ENCODE results near the gene ITPR1. TPM values are rescaled to one million over a fixed set of nuclear protein-coding genes. Genes with fewer than 3 reads are reported as not detected.

ITPR1 gene
- total RNA-seq, 1 experiment from 2014 or later: 8.7 TPM

- no peaks in the 10 kb centered on the region for H3K36me3 ChIP-seq (ENCODE audit: control insufficient read depth, insufficient read depth, low read length)
- ChIA-PET CTCF (no interaction called here), POLR2A (no interaction called here)
- DNase-seq (ENCODE audit: low read depth, low spot score) (no peak), ATAC-seq (no peak)
- H3K27ac ChIP-seq (ENCODE audit: low read length): no peak overlapping the region
- intact Hi-C loops (cut with micrococcal nuclease; ENCODE audit: unreplicated experiment): no loop called here
- H3K4me1 ChIP-seq (ENCODE audit: control insufficient read depth, insufficient read depth, low read length): no peaks in the 10 kb centered on the region
- H3K4me3 ChIP-seq (ENCODE audit: low read depth in 2 of 2, low read length in 2 of 2): no peak overlapping the region
- TF ChIP-seq CTCF (IDR thresholded peaks at IDR 0.05): no peak
- TF ChIP-seq REST (IDR thresholded peaks at IDR 0.05; ENCODE audit: insufficient read depth in 1 of 2, low read depth in 2 of 2, low read length in 1 of 2): no peak
- TF ChIP-seq POLR2AphosphoS5 (IDR thresholded peaks at IDR 0.05; ENCODE audit: low read depth, low read length): no peak
- no peak for TF ChIP-seq SIN3A (IDR thresholded peaks at IDR 0.05; ENCODE audit: borderline replicate concordance, insufficient read depth, low read depth, low read length)
- TF ChIP-seq TCF7L2 (IDR thresholded peaks at IDR 0.05; ENCODE audit: low read depth, low read length): no peak
- in situ Hi-C loops (cut with HindIII; ENCODE audit: low pct_unique_long_range_greater_than_20kb, low sequenced_read_pairs): no loop called here
- no peaks in the 10 kb centered on the region for H3K9me3 ChIP-seq (ENCODE audit: control insufficient read depth, insufficient read depth, low read depth, low read length)
- BruUV-seq (replicated peaks): no TSS peak
- H3K27me3 ChIP-seq (ENCODE audit: control insufficient read depth, insufficient read depth, low read length): no peaks in the 10 kb centered on the region
Measured at GRCh38 chr3:4532535-4533112, 39.5 kb downstream of the ITPR1 start.

- ChIA-PET POLR2A (no interaction called here), CTCF (no interaction called here)
- no peak overlapping the region for H3K4me3 ChIP-seq (ENCODE audit: low read depth in 2 of 2, low read length in 2 of 2)
- no TSS peak for BruUV-seq (replicated peaks)
- H3K9me3 ChIP-seq (ENCODE audit: control insufficient read depth, insufficient read depth, low read depth, low read length): no peaks in the 10 kb centered on the region
- no peak overlapping the region for H3K27ac ChIP-seq (ENCODE audit: low read length)
- H3K27me3 ChIP-seq (ENCODE audit: control insufficient read depth, insufficient read depth, low read length): no peaks in the 10 kb centered on the region
- H3K36me3 ChIP-seq (ENCODE audit: control insufficient read depth, insufficient read depth, low read length): no peaks in the 10 kb centered on the region
- TF ChIP-seq POLR2AphosphoS5 (IDR thresholded peaks at IDR 0.05; ENCODE audit: low read depth, low read length) (no peak), CTCF (IDR thresholded peaks at IDR 0.05) (peak; percentile 26; the same call in 1 of the 2 replicates)
- intact Hi-C loops (cut with micrococcal nuclease; ENCODE audit: unreplicated experiment) (no loop called here), in situ Hi-C loops (cut with HindIII; ENCODE audit: low pct_unique_long_range_greater_than_20kb, low sequenced_read_pairs) (no loop called here)
- no peak for ATAC-seq
- DNase-seq (ENCODE audit: low read depth, low spot score): no peak
- H3K4me1 ChIP-seq (ENCODE audit: control insufficient read depth, insufficient read depth, low read length): no peaks in the 10 kb centered on the region
Measured at GRCh38 chr3:4533489-4534443, 40.6 kb downstream of the ITPR1 start.

Data from Panc1 (cell line).